Smooth muscle cell (in vitro differentiated cells): ENCODE results near the gene OR10H3. TPM values are rescaled to one million over a fixed set of nuclear protein-coding genes. Genes with fewer than 3 reads are reported as not detected.

Source experiments
- DNase-seq: peaks from one replicate; lab custom pipeline; 2025; ENCODE audit not compliant: unreplicated experiment; lab: John Stamatoyannopoulos, UW
- H2AFZ ChIP-seq: fragments of 200-600 bp; sonication (generic); 2 replicates; pipeline ENCODE4 v1.6.0; 2016; ENCODE audit warnings: antibody characterized with exemption, low read depth, mild to moderate bottlenecking
- H3F3A ChIP-seq: fragments of 200-600 bp; sonication (generic); 2 replicates; pipeline ENCODE4 v1.6.0; 2017; ENCODE audit warnings: antibody characterized with exemption, low read depth
- H3K27ac ChIP-seq: fragments of 200-600 bp; sonication (generic); 2 replicates; pipeline ENCODE4 v1.5.1; 2016; ENCODE audit warnings: low read depth, mild to moderate bottlenecking
- H3K27me3 ChIP-seq: fragments of 200-600 bp; sonication (generic); 2 replicates; pipeline ENCODE4 v1.6.1; 2016; ENCODE audit warnings: low read depth, mild to moderate bottlenecking
- H3K36me3 ChIP-seq: fragments of 200-600 bp; sonication (generic); 2 replicates; pipeline ENCODE4 v1.5.1; 2016; ENCODE audit warnings: low read depth
- H3K4me1 ChIP-seq: fragments of 200-600 bp; sonication (generic); 2 replicates; pipeline ENCODE4 v1.5.1; 2016; ENCODE audit warnings: low read depth
- H3K4me2 ChIP-seq: fragments of 200-600 bp; sonication (generic); 2 replicates; pipeline ENCODE4 v1.6.0; 2016; ENCODE audit warnings: mild to moderate bottlenecking
- H3K4me3 ChIP-seq: fragments of 200-600 bp; sonication (generic); 2 replicates; pipeline ENCODE4 v1.5.1; 2016; ENCODE audit warnings: mild to moderate bottlenecking
- H3K79me2 ChIP-seq: fragments of 200-600 bp; sonication (generic); 2 replicates; pipeline ENCODE4 v1.6.0; 2016; ENCODE audit warnings: low read depth, mild to moderate bottlenecking
- H3K9ac ChIP-seq: fragments of 200-600 bp; sonication (generic); 2 replicates; pipeline ENCODE4 v1.6.0; 2016; ENCODE audit warnings: low read depth
- H3K9me3 ChIP-seq: fragments of 200-600 bp; sonication (generic); replicated peaks from 2 replicates; pipeline ENCODE4 v1.5.1; 2016; ENCODE audit warnings: low read depth
- H4K20me1 ChIP-seq: fragments of 200-600 bp; sonication (generic); 2 replicates; pipeline ENCODE4 v1.6.0; 2016; ENCODE audit warnings: low read depth
- CTCF ChIP-seq: fragments of 200-600 bp; sonication (generic); IDR thresholded peaks from 2 replicates; pipeline ENCODE4 v1.5.1; 2017; ENCODE audit warnings: borderline replicate concordance, mild to moderate bottlenecking, antibody characterized with exemption; ENCODE audit not compliant: insufficient read depth, poor library complexity, severe bottlenecking
- WGBS: methylation state at CpG from one replicate; pipeline ENCODE4 v1.1.7; 2016; ENCODE audit warnings: low lambda C conversion rate; 5-methylcytosine and 5-hydroxymethylcytosine counted together
- polyA plus RNA-seq: library from polyadenylated mRNA; unstranded; fragments of >200 nt; fragmentation: Nextera tagmentation; extraction: Ambion mirVana; gene quantifications from 2 replicates; pipeline ENCODE4 v1.2.1, GENCODE V29; 2016
- total RNA-seq: library from RNA; depleted of rRNA; stranded (reverse); fragments of >200 nt; gene quantifications from 2 replicates; pipeline ENCODE4 v1.2.3, GENCODE V29; 2014

Gene OR10H3, protein sequence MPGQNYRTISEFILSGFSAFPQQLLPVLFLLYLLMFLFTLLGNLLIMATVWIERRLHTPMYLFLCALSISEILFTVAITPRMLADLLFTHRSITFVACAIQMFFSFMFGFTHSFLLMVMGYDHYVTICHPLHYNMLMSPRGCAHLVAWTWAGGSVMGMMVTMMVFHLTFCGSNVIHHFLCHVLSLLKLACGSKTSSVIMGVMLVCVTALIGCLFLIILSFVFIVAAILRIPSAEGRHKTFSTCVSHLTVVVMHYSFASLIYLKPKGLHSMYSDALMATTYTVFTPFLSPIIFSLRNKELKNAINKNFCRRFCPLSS
- total RNA-seq (not detected in 2 replicates), polyA plus RNA-seq (not detected in 2 replicates)

DNA sequence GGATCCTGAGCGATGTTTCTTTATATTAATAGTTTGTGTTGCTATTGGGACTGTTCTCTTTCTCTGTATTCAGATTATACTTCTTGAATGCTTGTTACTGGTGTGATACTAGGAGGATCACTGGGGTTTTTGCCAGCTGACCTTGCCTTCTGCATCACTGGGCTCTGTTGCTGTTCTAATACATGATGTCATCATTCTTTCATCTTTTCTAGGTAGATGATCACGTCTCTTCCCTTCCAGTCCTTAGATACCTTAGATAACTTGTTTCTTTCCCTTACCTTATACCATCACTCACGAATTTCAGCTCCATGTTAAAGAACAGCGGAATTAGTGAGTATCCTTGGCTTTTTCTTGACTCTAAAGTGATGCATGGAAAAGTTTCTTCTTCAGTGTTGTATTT, at the start of gene OR10H3:
OR10H3 (plus strand) TSS at position 264 of the 400 bp plus-strand sequence. CDS start 3,408 bp downstream, outside the sequence.
- H3K4me1 ChIP-seq: no peaks in the 10 kb centered on the region
- no peak within 1 kb of the TSS for H3K4me2 ChIP-seq
- H3K4me3 ChIP-seq: no peak within 1 kb of the TSS
- no peaks in the 10 kb centered on the region for H3K36me3 ChIP-seq
- no peak within 1 kb of the TSS for H2AFZ ChIP-seq
- no peak within 1 kb of the TSS for H3K27ac ChIP-seq
- no peak for TF ChIP-seq CTCF
- H3K9ac ChIP-seq: no peak within 1 kb of the TSS
- WGBS: 41% methylated on average over 4 of the region's 4 CpGs
- no peaks in the 10 kb centered on the region for H4K20me1 ChIP-seq
- no peaks in the 10 kb centered on the region for H3K79me2 ChIP-seq
- no peaks in the 10 kb centered on the region for H3K9me3 ChIP-seq
- no peaks in the 10 kb centered on the region for H3F3A ChIP-seq
- no peaks in the 10 kb centered on the region for H3K27me3 ChIP-seq
- no peak for DNase-seq

DNA sequence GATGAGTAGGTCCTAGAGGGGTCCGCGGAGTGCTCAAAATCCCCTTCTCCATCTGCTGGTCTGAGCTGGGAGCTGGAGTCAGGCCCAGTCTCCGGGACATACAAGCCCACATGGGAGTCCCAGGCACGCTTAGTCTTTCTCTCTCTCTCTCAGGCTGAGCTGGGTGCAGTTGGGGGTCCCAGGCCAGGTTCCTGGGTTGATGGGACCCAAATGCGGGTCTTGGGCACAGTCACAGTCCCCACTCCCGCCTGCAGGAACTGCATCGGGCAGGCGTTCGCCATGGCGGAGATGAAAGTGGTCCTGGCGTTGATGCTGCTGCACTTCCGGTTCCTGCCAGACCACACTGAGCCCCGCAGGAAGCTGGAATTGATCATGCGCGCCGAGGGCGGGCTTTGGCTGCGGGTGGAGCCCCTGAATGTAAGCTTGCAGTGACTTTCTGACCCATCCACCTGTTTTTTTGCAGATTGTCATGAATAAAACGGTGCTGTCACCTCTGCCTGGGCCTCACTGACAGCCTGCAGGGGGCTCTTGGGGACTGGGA, 41.1 kb upstream of the OR10H3 start:
- no peak overlapping the region for H3K4me2 ChIP-seq
- H3K79me2 ChIP-seq: no peaks in the 10 kb centered on the region
- H3K4me1 ChIP-seq: no peaks in the 10 kb centered on the region
- H3F3A ChIP-seq: no peaks in the 10 kb centered on the region
- no peak overlapping the region for H3K9ac ChIP-seq
- H3K4me3 ChIP-seq: no peak overlapping the region
- no peaks in the 10 kb centered on the region for H3K36me3 ChIP-seq
- no peak overlapping the region for H2AFZ ChIP-seq
- WGBS: 79% methylated on average over 19 of the region's 19 CpGs
- H3K9me3 ChIP-seq: no peaks in the 10 kb centered on the region
- H4K20me1 ChIP-seq: no peaks in the 10 kb centered on the region
- DNase-seq: no peak
- H3K27ac ChIP-seq: no peak overlapping the region
- no peak for TF ChIP-seq CTCF
- no peaks in the 10 kb centered on the region for H3K27me3 ChIP-seq

DNA sequence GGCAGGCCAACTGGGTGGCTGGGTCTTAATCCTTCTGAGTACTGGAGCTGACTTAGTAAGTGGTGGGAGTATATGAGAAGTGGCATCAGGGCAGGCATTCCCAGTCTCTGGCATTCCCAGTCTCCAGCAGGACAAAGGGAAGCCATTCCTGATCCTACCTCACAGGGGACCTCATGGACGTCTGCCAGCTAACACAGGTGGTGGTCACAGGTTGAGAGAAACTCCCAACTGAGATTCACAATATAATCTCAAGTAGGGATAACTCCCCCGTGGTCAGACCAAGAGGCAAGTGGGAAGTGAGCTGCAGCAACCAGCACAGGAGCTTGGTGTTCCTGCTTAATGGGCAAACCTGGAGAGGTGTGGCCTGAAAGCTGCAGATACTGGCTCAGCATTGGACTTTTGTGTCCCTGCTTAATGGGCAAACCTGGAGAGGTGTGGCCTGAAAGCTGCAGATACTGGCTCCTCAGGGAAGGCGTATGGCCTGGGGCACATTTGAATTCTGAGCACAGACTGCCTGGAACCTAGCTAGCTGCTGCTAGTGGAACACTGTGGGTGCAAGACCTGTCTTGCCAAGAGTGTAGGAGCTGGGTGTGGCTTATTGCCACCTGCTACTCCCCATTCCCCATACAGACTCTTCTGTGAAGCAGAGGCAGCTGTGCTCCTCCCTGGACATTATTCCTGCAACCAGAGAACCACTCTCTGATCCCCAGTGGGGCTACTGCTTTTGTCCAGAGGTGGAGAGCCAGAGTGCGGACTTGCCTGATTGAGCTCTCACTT, 35.8 kb upstream of the OR10H3 start:
- no peak for TF ChIP-seq CTCF
- Histone ChIP-seq H3K79me2 (no peaks in the 10 kb centered on the region), H3K27ac (no peak overlapping the region), H3K4me3 (no peak overlapping the region), H2AFZ (no peak overlapping the region), H3K4me2 (no peak overlapping the region), H3K27me3 (no peaks in the 10 kb centered on the region), H3K4me1 (no peaks in the 10 kb centered on the region), H4K20me1 (no peaks in the 10 kb centered on the region), H3K9ac (no peak overlapping the region), H3K9me3 (peaks cover 5% of the 10 kb centered on the region), H3F3A (no peaks in the 10 kb centered on the region), H3K36me3 (no peaks in the 10 kb centered on the region)
- no peak for DNase-seq
- WGBS: 59% methylated on average over 4 of the region's 4 CpGs
